Stimulated activated CD4-positive, alpha-beta T cell treated with anti-CD3 and anti-CD28 coated beads, Interleukin-12 subunit alpha, Interleukin-12 subunit beta, amount 100 ng/mL, for 48 hours (primary cell): ENCODE measurements around the gene CLCN4.

ENCODE experiments used
- DNase-seq, 3 donors: peaks; one replicate each; pipeline ENCODE4 v3.0.0-alpha.2; 2020; ENCODE audit warnings: low read depth in 2 of 3, low spot score in 1 of 3

CLCN4 gene

GRCh38 chrX:10166248-10166716, 9.5 kb downstream of the CLCN4 start:
- DNase-seq = no peak

- DNase-seq = no peak
Measured at GRCh38 chrX:10166731-10167151, 10.0 kb downstream of the CLCN4 start.

GRCh38 chrX:10167573-10167972, 10.8 kb downstream of the CLCN4 start:
- DNase-seq = no peak

- no peak for DNase-seq
Measured at GRCh38 chrX:10168226-10168625, 11.5 kb downstream of the CLCN4 start.

GRCh38 chrX:10169175-10169574, 12.4 kb downstream of the CLCN4 start:
- no peak for DNase-seq

- DNase-seq = no peak
Measured at GRCh38 chrX:10171249-10171648, 14.5 kb downstream of the CLCN4 start.

GRCh38 chrX:10172877-10173276, 16.1 kb downstream of the CLCN4 start:
- DNase-seq = no peak

- no peak for DNase-seq
Measured at GRCh38 chrX:10173331-10173900, 16.6 kb downstream of the CLCN4 start.

- no peak for DNase-seq
Measured at GRCh38 chrX:10174051-10174450, 17.3 kb downstream of the CLCN4 start.

- DNase-seq = no peak
Measured at GRCh38 chrX:10174810-10175209, 18.0 kb downstream of the CLCN4 start.

GRCh38 chrX:10175319-10175871, 18.6 kb downstream of the CLCN4 start:
- DNase-seq = no peak

GRCh38 chrX:10176121-10177003, 19.6 kb downstream of the CLCN4 start:
- DNase-seq = no peak

GRCh38 chrX:10177004-10177396, 20.2 kb downstream of the CLCN4 start:
- no peak for DNase-seq

- no peak for DNase-seq
Measured at GRCh38 chrX:10177601-10178000, 20.8 kb downstream of the CLCN4 start.

GRCh38 chrX:10178866-10179463, 22.2 kb downstream of the CLCN4 start:
- no peak for DNase-seq

- no peak for DNase-seq
Measured at GRCh38 chrX:10183760-10184159, 27.0 kb downstream of the CLCN4 start.

GRCh38 chrX:10184411-10184810, 27.6 kb downstream of the CLCN4 start:
- no peak for DNase-seq

- DNase-seq = no peak
Measured at GRCh38 chrX:10186355-10186754, 29.6 kb downstream of the CLCN4 start.

- DNase-seq = no peak
Measured at GRCh38 chrX:10187421-10187820, 30.6 kb downstream of the CLCN4 start.

- DNase-seq = peak; percentile 37 to 91 (median 49)
Measured at GRCh38 chrX:10189317-10190268, 32.8 kb downstream of the CLCN4 start.

- no peak for DNase-seq
Measured at GRCh38 chrX:10190367-10190766, 33.6 kb downstream of the CLCN4 start.
